VCaP (cell line): ENCODE measurements around the gene EZR.

Experiments
- H3K27ac ChIP-seq: fragments of 450-650 bp; 2 replicates; pipeline ENCODE4 v1.5.1; 2017
- TF ChIP-seq, protein P1 (sequence below): fragments of 450-650 bp; conservative IDR thresholded peaks from 2 replicates; pipeline ENCODE4 v1.5.1; 2017; ENCODE audit warnings: mild to moderate bottlenecking, moderate library complexity

The EZR gene

DNA sequence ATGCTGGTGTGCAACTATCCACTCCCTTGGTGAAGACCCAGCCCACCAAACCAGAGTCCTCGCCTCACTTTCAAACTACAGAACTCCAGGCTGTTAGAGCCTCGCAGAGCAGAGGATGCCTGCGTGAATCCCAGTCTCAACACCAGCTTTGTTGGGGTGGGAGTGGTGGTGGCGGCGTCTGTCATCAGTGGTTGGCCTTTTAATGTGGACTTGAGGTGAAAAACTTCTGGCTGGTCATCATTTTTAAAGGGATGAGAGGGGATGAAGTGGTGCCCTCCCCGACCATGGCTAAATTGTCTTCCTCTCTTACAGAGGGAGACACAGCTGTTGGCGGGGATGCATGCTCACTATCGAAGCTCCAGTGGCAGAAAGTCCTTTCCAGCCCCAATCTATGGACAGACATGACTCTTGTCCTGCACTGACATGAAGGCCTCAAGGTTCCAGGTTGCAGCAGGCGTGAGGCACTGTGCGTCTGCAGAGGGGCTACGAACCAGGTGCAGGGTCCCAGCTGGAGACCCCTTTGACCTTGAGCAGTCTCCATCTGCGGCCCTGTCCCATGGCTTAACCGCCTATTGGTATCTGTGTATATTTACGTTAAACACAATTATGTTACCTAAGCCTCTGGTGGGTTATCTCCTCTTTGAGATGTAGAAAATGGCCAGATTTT, 54.9 kb downstream of the EZR start:
- no peak overlapping the region for H3K27ac ChIP-seq
- TF ChIP-seq, protein P1, sequence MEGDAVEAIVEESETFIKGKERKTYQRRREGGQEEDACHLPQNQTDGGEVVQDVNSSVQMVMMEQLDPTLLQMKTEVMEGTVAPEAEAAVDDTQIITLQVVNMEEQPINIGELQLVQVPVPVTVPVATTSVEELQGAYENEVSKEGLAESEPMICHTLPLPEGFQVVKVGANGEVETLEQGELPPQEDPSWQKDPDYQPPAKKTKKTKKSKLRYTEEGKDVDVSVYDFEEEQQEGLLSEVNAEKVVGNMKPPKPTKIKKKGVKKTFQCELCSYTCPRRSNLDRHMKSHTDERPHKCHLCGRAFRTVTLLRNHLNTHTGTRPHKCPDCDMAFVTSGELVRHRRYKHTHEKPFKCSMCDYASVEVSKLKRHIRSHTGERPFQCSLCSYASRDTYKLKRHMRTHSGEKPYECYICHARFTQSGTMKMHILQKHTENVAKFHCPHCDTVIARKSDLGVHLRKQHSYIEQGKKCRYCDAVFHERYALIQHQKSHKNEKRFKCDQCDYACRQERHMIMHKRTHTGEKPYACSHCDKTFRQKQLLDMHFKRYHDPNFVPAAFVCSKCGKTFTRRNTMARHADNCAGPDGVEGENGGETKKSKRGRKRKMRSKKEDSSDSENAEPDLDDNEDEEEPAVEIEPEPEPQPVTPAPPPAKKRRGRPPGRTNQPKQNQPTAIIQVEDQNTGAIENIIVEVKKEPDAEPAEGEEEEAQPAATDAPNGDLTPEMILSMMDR, result no peak

DNA sequence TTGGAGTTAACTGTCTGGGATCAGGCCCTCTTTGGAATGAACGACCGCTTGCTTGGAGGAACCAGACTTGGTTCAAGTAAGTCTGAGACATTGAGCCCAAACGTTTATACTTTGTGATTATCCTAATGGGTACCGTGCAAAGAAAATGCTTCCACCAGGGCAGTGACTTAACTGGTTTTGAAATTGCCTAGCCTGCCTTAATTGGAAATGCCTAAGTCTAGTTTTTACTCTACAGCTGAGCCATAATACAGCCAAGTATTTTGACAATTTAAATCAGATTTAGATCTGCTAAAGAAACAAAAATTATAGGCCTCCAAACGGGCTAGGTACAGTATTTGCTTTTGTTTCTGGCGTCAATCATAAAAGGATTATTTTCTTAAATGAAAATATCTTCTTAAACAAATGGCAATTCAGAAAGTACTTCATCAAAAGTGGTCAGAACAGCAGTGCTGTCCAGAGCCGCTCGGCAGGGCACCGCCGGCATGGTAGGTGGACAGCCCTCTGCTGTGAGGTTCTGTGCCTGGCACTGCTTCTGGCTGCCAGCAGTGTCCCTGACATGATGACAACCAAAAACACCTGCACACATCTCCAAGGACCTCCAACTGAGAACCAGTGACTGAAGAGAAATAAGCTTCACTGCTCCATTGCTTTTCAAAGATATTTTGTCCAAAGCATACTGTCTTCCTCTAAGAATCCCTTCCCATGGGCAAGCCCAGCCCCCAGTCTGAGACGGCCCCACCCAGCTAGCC, 55.6 kb downstream of the EZR start:
- H3K27ac ChIP-seq, result no peak overlapping the region
- TF ChIP-seq, protein P1, result no peak

DNA sequence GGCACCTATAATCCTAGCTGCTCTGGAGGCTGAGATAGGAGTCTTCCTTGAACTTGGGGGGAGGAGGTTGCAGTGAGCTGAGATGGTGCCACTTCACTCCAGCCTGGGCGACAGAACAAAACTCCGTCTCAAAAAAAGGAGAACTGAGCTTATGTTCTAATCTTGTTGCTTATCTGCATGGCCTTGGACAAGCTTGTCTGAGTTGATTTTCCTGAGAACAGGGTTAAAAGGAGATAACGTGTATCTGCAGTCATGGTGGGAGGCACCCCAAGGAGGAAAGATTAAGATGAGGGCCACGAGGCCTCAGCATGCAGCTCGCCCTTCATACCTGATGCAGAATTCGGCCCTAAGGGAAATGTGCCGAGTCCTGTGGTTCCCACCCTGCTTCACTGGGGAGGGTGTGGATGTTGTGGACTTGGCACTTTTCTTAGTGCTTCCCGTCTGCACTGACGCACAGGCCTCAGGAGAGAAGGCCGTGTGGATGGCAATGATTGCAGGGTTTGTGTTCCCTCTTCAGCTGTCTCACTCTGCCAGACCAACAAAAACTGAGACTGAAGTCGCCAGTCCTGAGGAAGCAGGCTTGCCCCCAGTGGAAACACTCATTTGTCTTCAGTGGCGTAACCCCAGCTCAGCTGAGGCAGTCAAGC, 56.3 kb downstream of the EZR start:
- no peak overlapping the region for H3K27ac ChIP-seq
- TF ChIP-seq, protein P1, result no peak

DNA sequence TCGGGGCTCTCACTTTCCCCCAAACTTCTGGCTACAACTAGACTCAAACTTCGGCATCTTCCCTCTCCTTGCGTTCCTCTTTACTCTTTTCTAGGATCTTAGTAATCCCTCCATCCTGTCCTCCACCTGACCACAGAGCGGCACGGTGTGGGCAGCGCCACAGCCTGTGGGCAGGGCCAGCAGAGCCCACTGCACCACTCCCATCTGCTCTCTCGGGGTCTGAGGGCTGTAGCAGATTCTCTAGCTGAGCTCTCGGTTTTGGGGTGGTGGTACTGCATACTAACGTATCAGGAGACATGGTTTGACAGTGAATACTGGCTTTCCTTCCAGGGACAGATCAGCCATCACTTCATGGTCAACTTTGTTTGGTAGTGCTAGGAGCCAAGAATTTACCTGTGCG, 57.4 kb downstream of the EZR start:
- TF ChIP-seq, protein P1, result no peak
- H3K27ac ChIP-seq, result no peak overlapping the region

DNA sequence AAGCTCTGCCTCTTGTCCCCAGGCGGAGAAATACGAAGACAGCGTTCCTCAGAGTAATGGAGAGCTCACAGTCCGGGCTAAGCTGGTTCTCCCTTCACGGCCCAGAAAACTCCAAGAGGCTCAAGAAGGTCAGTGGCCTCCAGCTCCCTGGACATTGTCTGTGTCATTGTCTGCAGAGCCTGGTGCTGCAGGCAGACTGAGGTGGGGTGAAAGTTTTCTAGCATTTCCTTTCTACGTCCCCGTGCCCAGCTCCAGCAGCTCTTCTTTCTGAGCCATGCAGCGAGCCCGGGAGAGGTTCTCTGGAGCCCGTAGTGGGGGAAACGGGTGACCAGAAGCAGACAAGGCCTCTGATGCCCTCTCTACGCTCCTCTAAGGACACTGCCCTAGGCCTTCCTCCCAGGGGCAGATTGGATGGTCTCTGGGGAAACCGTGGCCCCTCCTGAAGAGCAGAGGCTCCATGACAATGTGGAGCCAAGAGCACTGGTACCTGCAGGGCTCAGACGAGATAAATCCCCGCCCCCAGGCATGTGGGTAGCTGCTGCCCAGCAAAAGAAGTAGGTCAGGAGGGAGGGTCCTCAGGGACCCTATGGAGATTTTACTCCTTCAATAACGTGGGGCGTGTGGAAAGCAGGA, 58.4 kb downstream of the EZR start:
- TF ChIP-seq, protein P1, result no peak
- no peak overlapping the region for H3K27ac ChIP-seq

DNA sequence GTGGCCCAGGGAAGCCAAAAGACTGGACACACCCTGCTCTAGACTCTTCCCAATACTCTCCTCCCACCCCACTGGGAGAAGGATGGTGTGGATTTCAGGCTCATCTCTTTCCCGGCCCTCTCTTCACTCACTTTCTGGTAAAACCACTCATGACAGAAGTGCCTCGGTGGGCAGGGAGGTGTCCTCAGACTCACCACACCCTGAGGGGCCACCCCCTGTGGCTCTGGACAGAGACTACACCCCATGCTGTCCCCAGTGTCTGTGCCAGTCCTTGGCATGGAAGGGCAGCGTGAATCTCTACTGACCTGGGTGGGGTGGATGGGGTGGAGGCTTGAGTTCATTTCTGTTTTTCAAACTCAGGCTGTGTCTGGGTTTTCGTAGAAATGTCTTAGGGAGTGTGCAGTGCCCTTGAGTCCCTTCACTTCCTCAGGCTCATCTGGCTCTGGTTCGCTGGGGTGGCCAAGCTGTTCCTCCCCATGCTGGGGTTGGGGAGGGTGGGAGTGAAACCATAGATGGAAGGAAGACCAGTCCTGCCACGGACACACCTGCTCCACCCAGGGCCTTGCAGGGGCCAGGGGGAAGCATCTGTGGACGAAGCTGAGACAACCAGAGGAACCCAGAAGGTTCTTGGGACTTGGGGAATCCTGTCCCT, 59.1 kb downstream of the EZR start:
- TF ChIP-seq, protein P1, result no peak
- no peak overlapping the region for H3K27ac ChIP-seq
